Lower leg skin (tissue), 3 donors: Measurements from ENCODE around the gene ANAPC10.

Experiments used
- POLR2A ChIP-seq, 2 donors: fragments of 450-650 bp; IDR thresholded peaks; one replicate each; pipeline ENCODE4 v1.6.1; 2016 to 2017; ENCODE audit warnings: antibody characterized with exemption in 2 of 2, mild to moderate bottlenecking in 1 of 2, moderate library complexity in 1 of 2
- TF ChIP-seq, protein P1 (sequence below), 3 donors: fragments of 450-650 bp; IDR thresholded peaks; one replicate each; pipeline ENCODE4 v1.5.1; 2016; ENCODE audit warnings: antibody characterized with exemption in 3 of 3, mild to moderate bottlenecking in 3 of 3, moderate library complexity in 2 of 3

DNA sequence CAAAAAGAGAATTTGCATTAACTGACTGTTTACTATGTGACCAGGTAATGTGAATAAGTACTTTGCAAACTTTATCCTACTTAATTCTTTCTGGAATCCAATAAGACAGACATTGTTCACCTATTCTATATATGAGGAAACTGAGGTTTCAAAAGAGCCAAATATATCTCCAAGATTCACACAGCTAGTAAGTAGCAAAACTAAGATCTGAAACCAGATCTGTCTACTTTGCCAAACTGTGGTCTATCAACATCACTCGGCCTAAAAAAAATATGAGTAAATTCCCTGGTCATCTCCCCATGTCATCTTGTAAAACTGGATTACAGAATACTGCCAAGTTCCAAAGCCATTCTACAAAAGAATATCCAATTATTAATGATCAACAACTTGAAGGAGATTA lies 52.8 kb downstream of the ANAPC10 start:
- TF ChIP-seq, protein P1, sequence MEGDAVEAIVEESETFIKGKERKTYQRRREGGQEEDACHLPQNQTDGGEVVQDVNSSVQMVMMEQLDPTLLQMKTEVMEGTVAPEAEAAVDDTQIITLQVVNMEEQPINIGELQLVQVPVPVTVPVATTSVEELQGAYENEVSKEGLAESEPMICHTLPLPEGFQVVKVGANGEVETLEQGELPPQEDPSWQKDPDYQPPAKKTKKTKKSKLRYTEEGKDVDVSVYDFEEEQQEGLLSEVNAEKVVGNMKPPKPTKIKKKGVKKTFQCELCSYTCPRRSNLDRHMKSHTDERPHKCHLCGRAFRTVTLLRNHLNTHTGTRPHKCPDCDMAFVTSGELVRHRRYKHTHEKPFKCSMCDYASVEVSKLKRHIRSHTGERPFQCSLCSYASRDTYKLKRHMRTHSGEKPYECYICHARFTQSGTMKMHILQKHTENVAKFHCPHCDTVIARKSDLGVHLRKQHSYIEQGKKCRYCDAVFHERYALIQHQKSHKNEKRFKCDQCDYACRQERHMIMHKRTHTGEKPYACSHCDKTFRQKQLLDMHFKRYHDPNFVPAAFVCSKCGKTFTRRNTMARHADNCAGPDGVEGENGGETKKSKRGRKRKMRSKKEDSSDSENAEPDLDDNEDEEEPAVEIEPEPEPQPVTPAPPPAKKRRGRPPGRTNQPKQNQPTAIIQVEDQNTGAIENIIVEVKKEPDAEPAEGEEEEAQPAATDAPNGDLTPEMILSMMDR (IDR thresholded peaks at IDR 0.05), result no peak
- TF ChIP-seq POLR2A (IDR thresholded peaks at IDR 0.05), result no peak
